ENCODE measurements around the gene DHRSX. TPM values are rescaled to one million over a fixed set of nuclear protein-coding genes. Genes with fewer than 3 reads are reported as not detected.

Gene DHRSX
- total and polyA plus RNA-seq, 12 donors, result 6.4 to 68.6 (median 27.7) TPM

GRCh38 chrX:2547736-2548135 is 47.0 kb upstream of the DHRSX start:
- Histone ChIP-seq H3K27me3 (no peaks in the 10 kb centered on the region), H3K4me3 (no peak overlapping the region), H3K4me1 (replicated peaks in 1 of 2) (no peaks in the 10 kb centered on the region), H3K36me3 (replicated peaks in 1 of 2) (no peaks in the 10 kb centered on the region), H3K27ac (no peak overlapping the region), H3K9me3 (replicated peaks in 1 of 3) (no peaks in the 10 kb centered on the region)
- WGBS, 4 donors, result 17 to 82% (median 46%) methylated on average over 1 to 4 of the region's 4 CpGs
- intact Hi-C loops (cut with DNase I), result no loop called here
- no peak for DNase-seq
- TF ChIP-seq, protein P1, sequence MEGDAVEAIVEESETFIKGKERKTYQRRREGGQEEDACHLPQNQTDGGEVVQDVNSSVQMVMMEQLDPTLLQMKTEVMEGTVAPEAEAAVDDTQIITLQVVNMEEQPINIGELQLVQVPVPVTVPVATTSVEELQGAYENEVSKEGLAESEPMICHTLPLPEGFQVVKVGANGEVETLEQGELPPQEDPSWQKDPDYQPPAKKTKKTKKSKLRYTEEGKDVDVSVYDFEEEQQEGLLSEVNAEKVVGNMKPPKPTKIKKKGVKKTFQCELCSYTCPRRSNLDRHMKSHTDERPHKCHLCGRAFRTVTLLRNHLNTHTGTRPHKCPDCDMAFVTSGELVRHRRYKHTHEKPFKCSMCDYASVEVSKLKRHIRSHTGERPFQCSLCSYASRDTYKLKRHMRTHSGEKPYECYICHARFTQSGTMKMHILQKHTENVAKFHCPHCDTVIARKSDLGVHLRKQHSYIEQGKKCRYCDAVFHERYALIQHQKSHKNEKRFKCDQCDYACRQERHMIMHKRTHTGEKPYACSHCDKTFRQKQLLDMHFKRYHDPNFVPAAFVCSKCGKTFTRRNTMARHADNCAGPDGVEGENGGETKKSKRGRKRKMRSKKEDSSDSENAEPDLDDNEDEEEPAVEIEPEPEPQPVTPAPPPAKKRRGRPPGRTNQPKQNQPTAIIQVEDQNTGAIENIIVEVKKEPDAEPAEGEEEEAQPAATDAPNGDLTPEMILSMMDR (IDR thresholded peaks at IDR 0.05), result no peak
- TF ChIP-seq POLR2A (IDR thresholded peaks at IDR 0.05), result no peak

DNA sequence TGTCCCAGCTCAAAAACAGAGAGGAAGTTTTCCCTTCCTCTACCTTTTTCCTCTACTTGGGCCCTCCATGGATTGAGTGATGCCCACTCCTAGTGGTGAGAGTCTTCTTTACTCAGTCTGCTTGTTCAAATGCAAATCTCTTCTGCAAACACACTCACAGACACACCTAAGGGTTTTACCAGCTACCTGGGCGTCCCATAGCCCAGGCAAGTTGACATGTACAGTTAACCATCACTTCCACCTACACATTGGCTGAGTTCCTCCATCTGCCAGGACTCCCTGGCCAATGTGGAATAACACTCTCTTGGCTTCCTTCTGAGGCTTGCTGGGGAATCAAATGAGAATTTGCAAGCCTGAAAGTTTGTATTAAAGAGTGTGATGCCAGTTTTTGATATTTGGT is 45.7 kb upstream of the DHRSX start:
- TF ChIP-seq, protein P1 (IDR thresholded peaks at IDR 0.05), result no peak
- no peak for TF ChIP-seq POLR2A (IDR thresholded peaks at IDR 0.05)
- Histone ChIP-seq H3K36me3 (replicated peaks in 1 of 2) (no peaks in the 10 kb centered on the region), H3K27me3 (no peaks in the 10 kb centered on the region), H3K4me3 (no peak overlapping the region), H3K27ac (no peak overlapping the region), H3K9me3 (replicated peaks in 1 of 3) (no peaks in the 10 kb centered on the region), H3K4me1 (replicated peaks in 1 of 2) (no peaks in the 10 kb centered on the region)
- intact Hi-C loops (cut with DNase I), result no loop called here
- no peak for DNase-seq
- WGBS, 4 donors, result 70 to 87% (median 78%) methylated on average over 1 of the region's 1 CpG

DNA sequence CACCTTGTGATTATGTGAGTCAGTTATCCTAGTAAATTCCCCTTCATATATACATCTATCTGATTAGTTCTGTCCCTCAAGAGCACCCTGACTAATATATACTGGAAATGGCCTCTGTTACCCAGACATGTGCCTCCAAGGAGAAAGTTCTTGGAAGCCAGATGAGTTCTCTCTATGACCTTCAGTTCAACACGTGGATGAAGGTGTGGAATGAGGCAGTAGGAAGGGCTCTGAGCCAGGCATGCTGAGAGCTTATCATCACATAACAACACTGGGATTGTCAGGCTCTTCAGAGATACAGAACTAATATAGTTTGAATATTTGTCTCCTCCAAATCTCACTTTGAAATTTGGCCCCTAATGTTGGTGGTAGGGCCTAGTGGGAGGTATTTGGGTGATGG is 44.4 kb upstream of the DHRSX start:
- 8 to 26% (median 17%) methylated on average over 1 of the region's 1 CpG for WGBS, 4 donors
- Histone ChIP-seq H3K4me3 (no peak overlapping the region), H3K4me1 (replicated peaks in 1 of 2) (no peaks in the 10 kb centered on the region), H3K9me3 (replicated peaks in 1 of 3) (no peaks in the 10 kb centered on the region), H3K27ac (no peak overlapping the region), H3K27me3 (no peaks in the 10 kb centered on the region), H3K36me3 (replicated peaks in 1 of 2) (no peaks in the 10 kb centered on the region)
- intact Hi-C loops (cut with DNase I), result no loop called here
- DNase-seq, result no peak
- TF ChIP-seq, protein P1 (IDR thresholded peaks at IDR 0.05), result no peak
- no peak for TF ChIP-seq POLR2A (IDR thresholded peaks at IDR 0.05)

GRCh38 chrX:2542826-2543521 is 42.2 kb upstream of the DHRSX start:
- no peaks in the 10 kb centered on the region for H3K36me3 ChIP-seq (replicated peaks in 1 of 2)
- intact Hi-C loops (cut with DNase I), result no loop called here
- WGBS, 4 donors, result 77 to 79% (median 78%) methylated on average over 7 of the region's 7 CpGs
- no peaks in the 10 kb centered on the region for H3K4me1 ChIP-seq (replicated peaks in 1 of 2)
- DNase-seq, result no peak
- no peak overlapping the region for H3K4me3 ChIP-seq
- H3K9me3 ChIP-seq (replicated peaks in 1 of 3), result no peaks in the 10 kb centered on the region
- H3K27ac ChIP-seq, result no peak overlapping the region
- TF ChIP-seq POLR2A (IDR thresholded peaks at IDR 0.05), result no peak
- TF ChIP-seq, protein P1 (IDR thresholded peaks at IDR 0.05), result no peak
- no peaks in the 10 kb centered on the region for H3K27me3 ChIP-seq

Data from adrenal gland (tissue), 12 donors.